ENCODE results near the gene CCDC39.

DNA sequence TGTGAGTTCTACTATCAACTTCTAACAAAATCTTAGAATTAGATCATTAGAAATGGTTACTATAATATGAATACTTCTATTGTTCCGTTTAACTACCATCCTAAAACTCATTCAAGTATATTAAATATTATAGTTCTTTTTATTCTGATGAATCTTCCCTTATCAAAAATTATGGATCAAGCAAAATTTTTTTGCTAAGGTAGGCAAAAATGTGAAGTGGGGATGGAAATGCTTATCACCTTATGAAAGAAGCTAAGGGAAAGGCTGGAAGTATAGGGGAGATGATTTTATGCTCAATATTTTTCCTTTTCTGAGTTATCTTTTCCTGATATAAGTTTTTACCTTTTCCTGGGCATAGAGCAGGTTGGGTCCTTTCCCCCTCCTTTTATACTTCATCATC, 40.7 kb upstream of the CCDC39 start:
- TF ChIP-seq, protein P1, sequence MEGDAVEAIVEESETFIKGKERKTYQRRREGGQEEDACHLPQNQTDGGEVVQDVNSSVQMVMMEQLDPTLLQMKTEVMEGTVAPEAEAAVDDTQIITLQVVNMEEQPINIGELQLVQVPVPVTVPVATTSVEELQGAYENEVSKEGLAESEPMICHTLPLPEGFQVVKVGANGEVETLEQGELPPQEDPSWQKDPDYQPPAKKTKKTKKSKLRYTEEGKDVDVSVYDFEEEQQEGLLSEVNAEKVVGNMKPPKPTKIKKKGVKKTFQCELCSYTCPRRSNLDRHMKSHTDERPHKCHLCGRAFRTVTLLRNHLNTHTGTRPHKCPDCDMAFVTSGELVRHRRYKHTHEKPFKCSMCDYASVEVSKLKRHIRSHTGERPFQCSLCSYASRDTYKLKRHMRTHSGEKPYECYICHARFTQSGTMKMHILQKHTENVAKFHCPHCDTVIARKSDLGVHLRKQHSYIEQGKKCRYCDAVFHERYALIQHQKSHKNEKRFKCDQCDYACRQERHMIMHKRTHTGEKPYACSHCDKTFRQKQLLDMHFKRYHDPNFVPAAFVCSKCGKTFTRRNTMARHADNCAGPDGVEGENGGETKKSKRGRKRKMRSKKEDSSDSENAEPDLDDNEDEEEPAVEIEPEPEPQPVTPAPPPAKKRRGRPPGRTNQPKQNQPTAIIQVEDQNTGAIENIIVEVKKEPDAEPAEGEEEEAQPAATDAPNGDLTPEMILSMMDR (IDR thresholded peaks at IDR 0.05) = no peak
- TF ChIP-seq POLR2A (IDR thresholded peaks at IDR 0.05) (no peak), EP300 (IDR thresholded peaks at IDR 0.05) (no peak)

All from ovary (tissue), 3 donors.